NCI-H146 treated with DMSO at 0.1 percent for 48 hours (cell line): ENCODE measurements around the gene MAFB.

Source experiments
- DNase-seq: peaks from one replicate; lab custom pipeline; 2025; ENCODE audit not compliant: unreplicated experiment; lab: John Stamatoyannopoulos, UW

Gene MAFB

GRCh38 chr20:40682104-40682981, 6.7 kb downstream of the MAFB start:
- DNase-seq, result no peak

GRCh38 chr20:40681684-40682083, 7.4 kb downstream of the MAFB start:
- no peak for DNase-seq

- DNase-seq, result no peak
These were observed 7.9 kb downstream of the MAFB start for GRCh38 chr20:40681165-40681564.

- no peak for DNase-seq
These were observed 8.7 kb downstream of the MAFB start for GRCh38 chr20:40680161-40680959.

- DNase-seq, result no peak
These were observed 9.9 kb downstream of the MAFB start for GRCh38 chr20:40679184-40679583.

GRCh38 chr20:40678286-40678875, 10.7 kb downstream of the MAFB start:
- DNase-seq, result no peak

GRCh38 chr20:40677343-40677924, 11.6 kb downstream of the MAFB start:
- DNase-seq, result no peak

- DNase-seq, result no peak
These were observed 12.4 kb downstream of the MAFB start for GRCh38 chr20:40676491-40677269.

- no peak for DNase-seq
These were observed 13.3 kb downstream of the MAFB start for GRCh38 chr20:40675599-40676221.

- DNase-seq, result no peak
These were observed 15.6 kb downstream of the MAFB start for GRCh38 chr20:40673442-40673841.

GRCh38 chr20:40672095-40672494, 16.9 kb downstream of the MAFB start:
- DNase-seq, result no peak

GRCh38 chr20:40670253-40670652, 18.8 kb downstream of the MAFB start:
- no peak for DNase-seq

- no peak for DNase-seq
These were observed 19.3 kb downstream of the MAFB start for GRCh38 chr20:40669692-40670091.

- no peak for DNase-seq
These were observed 20.4 kb downstream of the MAFB start for GRCh38 chr20:40668449-40669228.

- DNase-seq, result no peak
These were observed 21.5 kb downstream of the MAFB start for GRCh38 chr20:40667503-40667902.

GRCh38 chr20:40666336-40666735, 22.7 kb downstream of the MAFB start:
- no peak for DNase-seq

GRCh38 chr20:40664891-40665290, 24.1 kb downstream of the MAFB start:
- DNase-seq, result no peak

- no peak for DNase-seq
These were observed 24.8 kb downstream of the MAFB start for GRCh38 chr20:40663991-40664880.
